Measurements from ENCODE around the gene KCNQ1OT1.

KCNQ1OT1 gene

GRCh38 chr11:2570841-2571597 lies 128.8 kb downstream of the KCNQ1OT1 start:
- DNase-seq (ENCODE audit: low read depth) = no peak

GRCh38 chr11:2570211-2570811 lies 129.5 kb downstream of the KCNQ1OT1 start:
- DNase-seq (ENCODE audit: low read depth) = no peak

GRCh38 chr11:2569731-2570210 lies 130.0 kb downstream of the KCNQ1OT1 start:
- DNase-seq (ENCODE audit: low read depth) = no peak

GRCh38 chr11:2569321-2569721 lies 130.5 kb downstream of the KCNQ1OT1 start:
- DNase-seq (ENCODE audit: low read depth) = no peak

GRCh38 chr11:2567026-2567671 lies 132.6 kb downstream of the KCNQ1OT1 start:
- no peak for DNase-seq (ENCODE audit: low read depth)

- no peak for DNase-seq (ENCODE audit: low read depth)
Measured at GRCh38 chr11:2566223-2567025, 133.4 kb downstream of the KCNQ1OT1 start.

- no peak for DNase-seq (ENCODE audit: low read depth)
Measured at GRCh38 chr11:2565447-2566222, 134.2 kb downstream of the KCNQ1OT1 start.

GRCh38 chr11:2564588-2565425 lies 135.0 kb downstream of the KCNQ1OT1 start:
- DNase-seq (ENCODE audit: low read depth) = no peak

- no peak for DNase-seq (ENCODE audit: low read depth)
Measured at GRCh38 chr11:2564008-2564530, 135.7 kb downstream of the KCNQ1OT1 start.

GRCh38 chr11:2563213-2564007 lies 136.4 kb downstream of the KCNQ1OT1 start:
- DNase-seq (ENCODE audit: low read depth) = no peak

- no peak for DNase-seq (ENCODE audit: low read depth)
Measured at GRCh38 chr11:2562890-2563212, 136.9 kb downstream of the KCNQ1OT1 start.

GRCh38 chr11:2561696-2562581 lies 137.9 kb downstream of the KCNQ1OT1 start:
- no peak for DNase-seq (ENCODE audit: low read depth)

GRCh38 chr11:2559527-2560311 lies 140.1 kb downstream of the KCNQ1OT1 start:
- no peak for DNase-seq (ENCODE audit: low read depth)

GRCh38 chr11:2558861-2559526 lies 140.8 kb downstream of the KCNQ1OT1 start:
- DNase-seq (ENCODE audit: low read depth) = no peak

- no peak for DNase-seq (ENCODE audit: low read depth)
Measured at GRCh38 chr11:2558397-2558796, 141.4 kb downstream of the KCNQ1OT1 start.
